Stimulated activated CD8-positive, alpha-beta memory T cell treated with anti-CD3 and anti-CD28 coated beads, Interleukin-15, amount 100 ng/mL, for 48 hours (primary cell): ENCODE measurements around the gene TMCC3.
"Not testable (repeated sequence)": the region's sequence is repeated elsewhere in the genome, so short reads cannot be mapped to it uniquely, and the experiment has no call there.

ENCODE experiments used
- DNase-seq, 2 donors: peaks; one replicate each; pipeline ENCODE4 v3.0.0-alpha.2; 2020; ENCODE audit warnings: low read depth in 2 of 2

Gene TMCC3

GRCh38 chr12:94566345-94566744 is 84.0 kb downstream of the TMCC3 start:
- no peak for DNase-seq

GRCh38 chr12:94565683-94566082 is 84.7 kb downstream of the TMCC3 start:
- DNase-seq, result no peak

- no peak for DNase-seq
Measured at GRCh38 chr12:94563286-94563685, 87.1 kb downstream of the TMCC3 start.

GRCh38 chr12:94561943-94562411 is 88.4 kb downstream of the TMCC3 start:
- no peak for DNase-seq

GRCh38 chr12:94560431-94561221 is 89.7 kb downstream of the TMCC3 start:
- DNase-seq, result peak in 1 of 2 donors; percentile 8

- no peak for DNase-seq
Measured at GRCh38 chr12:94558612-94559011, 91.7 kb downstream of the TMCC3 start.

- DNase-seq, result no peak
Measured at GRCh38 chr12:94557746-94558295, 92.5 kb downstream of the TMCC3 start.

- no peak for DNase-seq
Measured at GRCh38 chr12:94555687-94556086, 94.7 kb downstream of the TMCC3 start.

- no peak for DNase-seq
Measured at GRCh38 chr12:94553875-94554274, 96.5 kb downstream of the TMCC3 start.

GRCh38 chr12:94553130-94553519 is 97.2 kb downstream of the TMCC3 start:
- DNase-seq, result no peak

- DNase-seq, result no peak
Measured at GRCh38 chr12:94551810-94552209, 98.5 kb downstream of the TMCC3 start.

- DNase-seq, result no peak
Measured at GRCh38 chr12:94550964-94551363, 99.4 kb downstream of the TMCC3 start.

GRCh38 chr12:94548833-94549232 is 101.5 kb downstream of the TMCC3 start:
- not testable (repeated sequence) for DNase-seq

- no peak for DNase-seq
Measured at GRCh38 chr12:94545935-94546771, 104.2 kb downstream of the TMCC3 start.

- DNase-seq, result no peak
Measured at GRCh38 chr12:94544355-94544754, 106.0 kb downstream of the TMCC3 start.

- no peak for DNase-seq
Measured at GRCh38 chr12:94538318-94538717, 112.0 kb downstream of the TMCC3 start.

GRCh38 chr12:94536040-94536965 is 114.1 kb downstream of the TMCC3 start:
- DNase-seq, result no peak

GRCh38 chr12:94535510-94535921 is 114.8 kb downstream of the TMCC3 start:
- no peak for DNase-seq

GRCh38 chr12:94534774-94535509 is 115.4 kb downstream of the TMCC3 start:
- no peak for DNase-seq

- no peak for DNase-seq
Measured at GRCh38 chr12:94534278-94534677, 116.1 kb downstream of the TMCC3 start.
